SU-DHL-6 (cell line): ENCODE measurements around the gene ZNF532.

Source experiments
- H2AFZ ChIP-seq: fragments of 200-600 bp; sonication (generic); 2 replicates; pipeline ENCODE4 v1.6.1; 2014; ENCODE audit warnings: low read depth, mild to moderate bottlenecking, moderate library complexity, mixed read lengths, antibody characterized with exemption, low read length; ENCODE audit not compliant: severe bottlenecking
- H3F3A ChIP-seq: fragments of 200-600 bp; shearing (Covaris generic); 2 replicates; pipeline ENCODE4 v1.6.0; 2016; ENCODE audit warnings: antibody characterized with exemption, mild to moderate bottlenecking; ENCODE audit not compliant: insufficient read depth
- H3K27ac ChIP-seq: fragments of 200-600 bp; sonication (generic); 2 replicates; pipeline ENCODE4 v1.5.1; 2016; ENCODE audit warnings: low read depth, mild to moderate bottlenecking, low read length, moderate library complexity, mixed read lengths
- H3K27me3 ChIP-seq: fragments of 200-600 bp; sonication (generic), shearing (Covaris generic); 2 replicates; pipeline ENCODE4 v1.6.0; 2014; ENCODE audit warnings: mild to moderate bottlenecking, low read length
- H3K36me3 ChIP-seq: fragments of 200-600 bp; sonication (generic); 2 replicates; pipeline ENCODE4 v1.6.1; 2014; ENCODE audit warnings: mild to moderate bottlenecking, low read length, mixed read lengths
- H3K4me2 ChIP-seq: fragments of 300-600, 200-600 bp; shearing (Covaris generic), sonication (generic); 2 replicates; pipeline ENCODE4 v1.6.0; 2014; ENCODE audit warnings: low read length, low read depth, mild to moderate bottlenecking; ENCODE audit not compliant: poor library complexity, severe bottlenecking
- H3K4me3 ChIP-seq: fragments of 200-600 bp; sonication (generic); 2 replicates; pipeline ENCODE4 v1.5.1; 2014; ENCODE audit warnings: antibody characterized with exemption, low read length, mild to moderate bottlenecking, mixed read lengths; ENCODE audit not compliant: insufficient read depth, poor library complexity, severe bottlenecking
- H3K79me2 ChIP-seq: fragments of 200-600 bp; sonication (generic); 2 replicates; pipeline ENCODE4 v1.6.1; 2014; ENCODE audit warnings: mild to moderate bottlenecking, low read length, moderate library complexity; ENCODE audit not compliant: insufficient read depth
- H3K9ac ChIP-seq: fragments of 200-600 bp; sonication (generic); 2 replicates; pipeline ENCODE4 v1.7.0; 2014; ENCODE audit warnings: mild to moderate bottlenecking, low read length
- H3K9me2 ChIP-seq: fragments of 200-600 bp; sonication (generic); replicated peaks from 2 replicates; pipeline ENCODE4 v1.6.1; 2014; ENCODE audit warnings: low read length; ENCODE audit not compliant: insufficient read depth
- H3K9me3 ChIP-seq: fragments of 200-600 bp; sonication (generic); 2 replicates; pipeline ENCODE4 v1.6.1; 2014; ENCODE audit warnings: low read length, mixed read lengths; ENCODE audit not compliant: insufficient read depth
- H4K20me1 ChIP-seq: fragments of 200-600 bp; sonication (generic); 2 replicates; pipeline ENCODE4 v1.6.1; 2014; ENCODE audit warnings: low read depth, mild to moderate bottlenecking, antibody characterized with exemption, low read length, moderate library complexity, mixed read lengths
- EZH2phosphoT487 ChIP-seq: fragments of 200-600 bp; sonication (generic), shearing (Covaris generic); conservative IDR thresholded peaks from 2 replicates; pipeline ENCODE4 v1.6.1; 2018; ENCODE audit warnings: mild to moderate bottlenecking, antibody characterized with exemption, low read length, moderate library complexity, mixed read lengths
- TF ChIP-seq, protein P1 (sequence below): fragments of 200-600 bp; sonication (generic); IDR thresholded peaks from one replicate; pipeline ENCODE4 v1.5.1; 2017; ENCODE audit warnings: antibody characterized with exemption, mild to moderate bottlenecking, low read length, moderate library complexity; ENCODE audit not compliant: insufficient read depth, poor library complexity, severe bottlenecking

Gene ZNF532

DNA sequence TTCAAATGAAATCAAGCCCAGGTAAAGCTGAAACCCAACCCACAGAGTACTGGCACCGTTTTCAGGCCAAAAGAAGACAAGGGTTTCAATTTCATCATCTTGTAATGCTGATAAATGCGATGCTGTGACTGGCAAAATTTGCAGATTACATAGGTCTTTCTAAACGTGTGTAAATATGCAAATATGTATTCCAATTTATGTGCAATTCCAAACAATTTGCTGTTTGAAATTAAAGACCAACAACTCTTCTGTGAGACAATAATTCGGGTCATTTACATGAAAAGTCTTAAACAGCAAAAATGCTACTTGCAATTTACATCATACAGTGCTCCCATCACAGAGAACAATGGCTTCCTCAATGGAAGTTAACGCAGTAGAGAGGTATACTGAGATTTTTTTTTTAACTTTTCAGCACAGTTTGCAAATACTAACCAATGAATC is 2.8 kb upstream of the ZNF532 start:
- Histone ChIP-seq H3K4me2 (peak overlapping the region; percentile 66), H3K27ac (no peak overlapping the region), H3K79me2 (peaks cover 18% of the 10 kb centered on the region; the same call in 1 of the 2 replicates)

DNA sequence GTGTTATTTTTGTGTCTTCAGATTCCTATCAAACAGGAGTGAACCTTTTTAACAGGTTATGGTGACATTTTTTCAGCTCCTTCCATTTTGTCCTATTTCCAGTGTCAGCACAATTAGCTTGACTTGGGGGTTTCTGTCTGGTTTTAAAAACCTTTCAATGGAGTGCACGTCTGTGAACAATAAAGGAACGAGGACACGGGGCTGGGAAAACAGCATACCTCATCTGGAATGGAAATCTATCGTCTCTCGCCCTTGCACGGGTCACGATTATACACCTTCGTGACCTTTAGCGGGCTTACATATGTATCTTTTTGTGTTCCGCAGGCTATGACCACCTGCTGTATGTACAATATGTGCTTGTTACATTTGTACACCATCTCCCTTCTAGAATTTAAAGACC is 2.3 kb upstream of the ZNF532 start:
- Histone ChIP-seq H4K20me1 (no peaks in the 10 kb centered on the region), H3K27ac (peak overlapping the region; percentile 73), H3K4me2 (peak overlapping the region; percentile 66), H3K4me3 (peak overlapping the region; percentile 44), H3F3A (peaks cover 23% of the 10 kb centered on the region), H3K36me3 (no peaks in the 10 kb centered on the region), H3K9me2 (no peaks in the 10 kb centered on the region), H3K9me3 (no peaks in the 10 kb centered on the region), H3K9ac (peak overlapping the region; percentile 69), H2AFZ (peak overlapping the region; percentile 84), H3K79me2 (peaks cover 22% of the 10 kb centered on the region; the same call in 1 of the 2 replicates), H3K27me3 (no peaks in the 10 kb centered on the region)
- TF ChIP-seq EZH2phosphoT487 = no peak
- TF ChIP-seq, protein P1, sequence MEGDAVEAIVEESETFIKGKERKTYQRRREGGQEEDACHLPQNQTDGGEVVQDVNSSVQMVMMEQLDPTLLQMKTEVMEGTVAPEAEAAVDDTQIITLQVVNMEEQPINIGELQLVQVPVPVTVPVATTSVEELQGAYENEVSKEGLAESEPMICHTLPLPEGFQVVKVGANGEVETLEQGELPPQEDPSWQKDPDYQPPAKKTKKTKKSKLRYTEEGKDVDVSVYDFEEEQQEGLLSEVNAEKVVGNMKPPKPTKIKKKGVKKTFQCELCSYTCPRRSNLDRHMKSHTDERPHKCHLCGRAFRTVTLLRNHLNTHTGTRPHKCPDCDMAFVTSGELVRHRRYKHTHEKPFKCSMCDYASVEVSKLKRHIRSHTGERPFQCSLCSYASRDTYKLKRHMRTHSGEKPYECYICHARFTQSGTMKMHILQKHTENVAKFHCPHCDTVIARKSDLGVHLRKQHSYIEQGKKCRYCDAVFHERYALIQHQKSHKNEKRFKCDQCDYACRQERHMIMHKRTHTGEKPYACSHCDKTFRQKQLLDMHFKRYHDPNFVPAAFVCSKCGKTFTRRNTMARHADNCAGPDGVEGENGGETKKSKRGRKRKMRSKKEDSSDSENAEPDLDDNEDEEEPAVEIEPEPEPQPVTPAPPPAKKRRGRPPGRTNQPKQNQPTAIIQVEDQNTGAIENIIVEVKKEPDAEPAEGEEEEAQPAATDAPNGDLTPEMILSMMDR = no peak

More for the DNA sequence above, 2.8 kb upstream of the ZNF532 start:
- Histone ChIP-seq H2AFZ (no peak overlapping the region), H3K9me2 (no peaks in the 10 kb centered on the region), H3K36me3 (no peaks in the 10 kb centered on the region), H3K9ac (no peak overlapping the region), H4K20me1 (no peaks in the 10 kb centered on the region), H3K9me3 (no peaks in the 10 kb centered on the region), H3K27me3 (no peaks in the 10 kb centered on the region), H3F3A (peaks cover 23% of the 10 kb centered on the region), H3K4me3 (no peak overlapping the region)
- TF ChIP-seq, protein P1 = no peak
- TF ChIP-seq EZH2phosphoT487 = no peak

DNA sequence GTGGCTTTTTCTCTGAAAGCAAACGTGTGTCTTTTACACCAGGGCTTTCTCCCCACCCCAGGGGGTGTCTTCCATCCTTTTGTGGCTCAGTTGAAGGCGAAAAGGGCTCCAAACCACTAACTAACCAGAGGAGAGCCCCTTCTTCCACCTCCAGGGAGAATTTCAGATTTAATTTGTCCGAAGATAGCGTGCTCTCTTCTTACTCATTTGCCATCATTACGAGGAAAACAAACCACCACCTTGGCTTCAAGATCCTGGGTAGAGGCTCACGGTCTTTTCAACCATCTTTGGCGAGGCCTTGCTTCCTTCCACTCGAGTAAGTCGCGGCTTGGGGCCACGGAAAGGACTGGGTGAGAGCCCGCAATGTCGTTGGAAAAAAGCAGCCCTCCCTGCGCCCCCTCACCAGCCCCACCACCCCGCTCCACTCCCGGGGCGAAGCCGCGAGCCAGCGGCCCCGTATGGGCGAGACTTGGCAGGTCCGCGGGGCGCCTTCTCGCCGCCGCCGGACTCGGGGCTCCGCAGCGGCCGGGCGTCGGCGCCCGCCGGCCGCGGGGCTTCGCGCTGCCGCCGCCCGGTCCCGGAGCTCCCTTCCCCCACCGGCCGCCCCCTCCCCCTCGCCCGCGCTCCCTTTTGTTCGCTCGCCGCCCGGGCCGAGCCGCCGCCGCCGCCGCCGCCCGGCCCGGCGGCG is 1.7 kb upstream of the ZNF532 start:
- no peak for TF ChIP-seq EZH2phosphoT487
- TF ChIP-seq, protein P1 = no peak
- Histone ChIP-seq H3K27ac (peak overlapping the region; percentile 80), H3K27me3 (no peaks in the 10 kb centered on the region), H3K9me3 (no peaks in the 10 kb centered on the region), H3K79me2 (peaks cover 28% of the 10 kb centered on the region; the same call in 1 of the 2 replicates), H3K4me2 (peak overlapping the region; percentile 66), H4K20me1 (no peaks in the 10 kb centered on the region), H3K4me3 (peak overlapping the region; percentile 44), H3K9ac (peak overlapping the region; percentile 75), H3K36me3 (peaks cover 2% of the 10 kb centered on the region; the same call in 1 of the 2 replicates), H3K9me2 (no peaks in the 10 kb centered on the region), H2AFZ (peak overlapping the region; percentile 84), H3F3A (peaks cover 23% of the 10 kb centered on the region)
